CD4-positive, alpha-beta memory T cell (primary cell): ENCODE results near the gene RPGRIP1. TPM values are rescaled to one million over a fixed set of nuclear protein-coding genes. Genes with fewer than 3 reads are reported as not detected.

Experiments
- CTCF ChIA-PET: fragments of 350-600 bp; sonication (Branson Sonifier 250); formaldehyde crosslinking; loops from one replicate; lab custom pipeline; 2021; ENCODE audit warnings: inconsistent platforms; ENCODE audit not compliant: partially characterized antibody; lab: Charles Lee
- POLR2A ChIA-PET: fragments of 350-600 bp; sonication (Branson Sonifier 250); formaldehyde crosslinking; loops from one replicate; lab custom pipeline; 2021; ENCODE audit not compliant: partially characterized antibody; lab: Charles Lee
- DNase-seq, 5 donors: peaks; one replicate each; pipeline versions ENCODE4 v3.0.0 to v3.0.0-alpha.2; 2020 to 2022; ENCODE audit warnings: mixed read lengths in 1 of 5
- H3K27ac ChIP-seq: one replicate; pipeline ENCODE4 v1.7.0; 2013; ENCODE audit warnings: low read depth, low read length
- H3K27me3 ChIP-seq: 2 replicates; pipeline ENCODE4 v1.7.0; 2013; ENCODE audit warnings: mild to moderate bottlenecking, low read length, moderate library complexity; ENCODE audit not compliant: insufficient read depth
- H3K36me3 ChIP-seq: 2 replicates; pipeline ENCODE4 v1.7.0; 2013; ENCODE audit warnings: mild to moderate bottlenecking, low read length, moderate library complexity; ENCODE audit not compliant: insufficient read depth
- H3K4me1 ChIP-seq: 2 replicates; pipeline ENCODE4 v1.7.0; 2013; ENCODE audit warnings: mild to moderate bottlenecking, low read length, moderate library complexity; ENCODE audit not compliant: insufficient read depth
- H3K4me3 ChIP-seq, 2 donors: one replicate each; pipeline ENCODE4 v1.7.0; 2013; ENCODE audit warnings: low read length in 2 of 2, mild to moderate bottlenecking in 1 of 2
- H3K9me3 ChIP-seq, 2 donors: one replicate each; pipeline ENCODE4 v1.7.0; 2013; ENCODE audit warnings: low read length in 2 of 2, control low read depth in 1 of 2; ENCODE audit not compliant: control insufficient read depth in 1 of 2
- H3K27ac Mint-ChIP-seq, 7 donors: one replicate each; pipeline ENCODE4 v1.8.0; 2020 to 2021; ENCODE audit warnings: mixed read lengths in 7 of 7, mild to moderate bottlenecking in 6 of 7, inconsistent platforms in 3 of 7, moderate library complexity in 3 of 7
- H3K27me3 Mint-ChIP-seq, 2 donors: one replicate each; pipeline ENCODE4 v1.8.0; 2020 to 2021; ENCODE audit warnings: mixed read lengths in 2 of 2
- H3K36me3 Mint-ChIP-seq, 2 donors: one replicate each; pipeline ENCODE4 v1.8.0; 2020 to 2021; ENCODE audit warnings: mixed read lengths in 2 of 2, inconsistent platforms in 1 of 2, mild to moderate bottlenecking in 1 of 2
- H3K4me1 Mint-ChIP-seq, 4 donors: one replicate each; pipeline ENCODE4 v1.8.0; 2020 to 2021; ENCODE audit warnings: mixed read lengths in 4 of 4, mild to moderate bottlenecking in 1 of 4
- H3K4me3 Mint-ChIP-seq, 8 donors: one replicate each; pipeline ENCODE4 v1.8.0; 2020 to 2021; ENCODE audit warnings: mixed read lengths in 8 of 8, mild to moderate bottlenecking in 7 of 8, moderate library complexity in 6 of 8, inconsistent platforms in 3 of 8
- H3K9me3 Mint-ChIP-seq, 8 donors: one replicate each; pipeline ENCODE4 v1.8.0; 2020 to 2021; ENCODE audit warnings: mixed read lengths in 8 of 8, mild to moderate bottlenecking in 5 of 8, inconsistent platforms in 3 of 8, moderate library complexity in 1 of 8
- intact Hi-C: fragments of 100-400 bp; cut with micrococcal nuclease; formaldehyde crosslinking; loops from one replicate; pipeline ENCODE4 v1.15.1; 2023
- polyA plus RNA-seq, 2 donors: library from polyadenylated mRNA; unstranded; fragments of 300-500 nt; fragmentation: Illumina TruSeq; gene quantifications; one replicate each; pipeline ENCODE4 v1.2.3, GENCODE V29; 2021
- total RNA-seq, 2 experiments: library from RNA; stranded (reverse); gene quantifications; one replicate each; pipeline ENCODE4 v1.2.3, GENCODE V29; 2021

Gene RPGRIP1
- total and polyA plus RNA-seq, 4 experiments from 2014 or later = 0.47 TPM; not detected in 3

GRCh38 chr14:21320913-21321312 lies 41.0 kb downstream of the RPGRIP1 start:
- intact Hi-C loops = no loop called here
- H3K27me3 Mint-ChIP-seq = peaks cover 6 to 8% of the 10 kb centered on the region in 2 donors
- POLR2A ChIA-PET = no interaction called here

GRCh38 chr14:21322716-21323115 lies 42.8 kb downstream of the RPGRIP1 start:
- ChIA-PET POLR2A (no interaction called here), CTCF (interaction anchor here (0.9 kb wide), 1 partner anchor 15 kb away, joined by 3 read pairs; no protein-coding TSS in a partner anchor)
- Histone ChIP-seq H3K27ac (no peak overlapping the region), H3K36me3 (no peaks in the 10 kb centered on the region), H3K4me1 (peaks cover 9% of the 10 kb centered on the region), H3K9me3 (no peaks in the 10 kb centered on the region), H3K27me3 (no peaks in the 10 kb centered on the region), H3K4me3 (no peak overlapping the region)
- no peak overlapping the region for H3K27ac Mint-ChIP-seq
- H3K4me3 Mint-ChIP-seq = no peak overlapping the region
- H3K4me1 Mint-ChIP-seq = peaks cover 3 to 11% (median 6%) of the 10 kb centered on the region in 4 donors
- no peaks in the 10 kb centered on the region for H3K9me3 Mint-ChIP-seq
- peaks cover 2 to 10% of the 10 kb centered on the region in 2 donors for H3K27me3 Mint-ChIP-seq
- intact Hi-C loops = no loop called here
- DNase-seq = no peak
- H3K36me3 Mint-ChIP-seq = no peaks in the 10 kb centered on the region

More at GRCh38 chr14:21320913-21321312, 41.0 kb downstream of the RPGRIP1 start:
- CTCF ChIA-PET = interaction anchor here (1.5 kb wide), 1 partner anchor 13 kb away, joined by 3 read pairs; no protein-coding TSS in a partner anchor
- Mint-ChIP-seq H3K9me3 (no peaks in the 10 kb centered on the region), H3K27ac (no peak overlapping the region), H3K36me3 (no peaks in the 10 kb centered on the region), H3K4me1 (peaks cover 3 to 11% (median 6%) of the 10 kb centered on the region in 4 donors), H3K4me3 (no peak overlapping the region)
- H3K9me3 ChIP-seq = no peaks in the 10 kb centered on the region
- no peak overlapping the region for H3K27ac ChIP-seq
- H3K36me3 ChIP-seq = no peaks in the 10 kb centered on the region
- H3K4me3 ChIP-seq = no peak overlapping the region
- no peak for DNase-seq
- H3K4me1 ChIP-seq = peaks cover 9% of the 10 kb centered on the region
- no peaks in the 10 kb centered on the region for H3K27me3 ChIP-seq

- Histone ChIP-seq H3K4me3 (no peak overlapping the region), H3K27me3 (no peaks in the 10 kb centered on the region), H3K36me3 (no peaks in the 10 kb centered on the region), H3K4me1 (no peaks in the 10 kb centered on the region), H3K9me3 (no peaks in the 10 kb centered on the region), H3K27ac (no peak overlapping the region)
- peaks cover 6 to 10% of the 10 kb centered on the region in 2 donors for H3K27me3 Mint-ChIP-seq
- CTCF ChIA-PET = no interaction called here
- DNase-seq = no peak
- intact Hi-C loops = no loop called here
- no peak overlapping the region for H3K27ac Mint-ChIP-seq
- no peaks in the 10 kb centered on the region for H3K9me3 Mint-ChIP-seq
- POLR2A ChIA-PET = interaction anchor here (1.3 kb wide), 1 partner anchor 10 kb away, joined by 3 read pairs; no protein-coding TSS in a partner anchor
- H3K4me1 Mint-ChIP-seq = no peaks in the 10 kb centered on the region
- no peak overlapping the region for H3K4me3 Mint-ChIP-seq
- H3K36me3 Mint-ChIP-seq = no peaks in the 10 kb centered on the region
These were observed 47.1 kb downstream of the RPGRIP1 start for GRCh38 chr14:21326972-21327371.

Other genes starting within 250 kb of the RPGRIP1 start
- gene TPPP2, start 249.9 kb upstream of the RPGRIP1 start, total RNA-seq = not detected
- not detected for gene TPPP2, start 249.9 kb upstream of the RPGRIP1 start, polyA plus RNA-seq
- gene RNASE13, start 245.3 kb upstream of the RPGRIP1 start, total RNA-seq = not detected
- not detected for gene RNASE13, start 245.3 kb upstream of the RPGRIP1 start, polyA plus RNA-seq
- gene RNASE7, start 237.7 kb upstream of the RPGRIP1 start, total RNA-seq = not detected
- not detected for gene RNASE7, start 237.7 kb upstream of the RPGRIP1 start, polyA plus RNA-seq
- gene RNASE8, start 222.3 kb upstream of the RPGRIP1 start, total RNA-seq = not detected
- gene RNASE8, start 222.3 kb upstream of the RPGRIP1 start, polyA plus RNA-seq = not detected
- gene ARHGEF40, start 209.8 kb upstream of the RPGRIP1 start, total RNA-seq = under 1 TPM; 0.42 to 0.49 TPM
- gene ARHGEF40, start 209.8 kb upstream of the RPGRIP1 start, polyA plus RNA-seq = under 1 TPM; 0.52 to 0.66 TPM
- gene ZNF219, start 181.4 kb upstream of the RPGRIP1 start, total RNA-seq = 1 to 10 TPM; 7.6 to 8.0 TPM
- gene ZNF219, start 181.4 kb upstream of the RPGRIP1 start, polyA plus RNA-seq = 1 to 10 TPM in 1 of 2 donors, under 1 TPM in 1; 0.80 to 3.0 TPM
- gene TMEM253, start 179.0 kb upstream of the RPGRIP1 start, total RNA-seq = not detected
- gene TMEM253, start 179.0 kb upstream of the RPGRIP1 start, polyA plus RNA-seq = not detected
- not detected for gene OR5AU1, start 124.0 kb upstream of the RPGRIP1 start, total RNA-seq
- not detected for gene OR5AU1, start 124.0 kb upstream of the RPGRIP1 start, polyA plus RNA-seq
- 100 to 1,000 TPM; 538 to 539 TPM for gene HNRNPC, start 10.6 kb upstream of the RPGRIP1 start, total RNA-seq
- 1,000 to 10,000 TPM in 1 of 2 donors, 100 to 1,000 TPM in 1; 705 to 1,178 TPM for gene HNRNPC, start 10.6 kb upstream of the RPGRIP1 start, polyA plus RNA-seq
- 10 to 100 TPM; 84.5 to 87.2 TPM for gene SUPT16H, start 103.9 kb downstream of the RPGRIP1 start, total RNA-seq
- 10 to 100 TPM; 60.6 to 84.5 TPM for gene SUPT16H, start 103.9 kb downstream of the RPGRIP1 start, polyA plus RNA-seq
- 100 to 1,000 TPM; 131 to 132 TPM for gene CHD8, start 176.0 kb downstream of the RPGRIP1 start, total RNA-seq
- 10 to 100 TPM in 1 of 2 donors, 1 to 10 TPM in 1; 10.0 to 38.4 TPM for gene CHD8, start 176.0 kb downstream of the RPGRIP1 start, polyA plus RNA-seq
- 10 to 100 TPM; 29.3 to 30.4 TPM for gene RAB2B, start 196.9 kb downstream of the RPGRIP1 start, total RNA-seq
- 10 to 100 TPM in 1 of 2 donors, 1 to 10 TPM in 1; 8.3 to 14.9 TPM for gene RAB2B, start 196.9 kb downstream of the RPGRIP1 start, polyA plus RNA-seq
- gene TOX4, start 197.1 kb downstream of the RPGRIP1 start, total RNA-seq = 10 to 100 TPM; 83.6 to 86.0 TPM
- gene TOX4, start 197.1 kb downstream of the RPGRIP1 start, polyA plus RNA-seq = 10 to 100 TPM; 81.8 to 86.2 TPM
- gene METTL3, start 231.3 kb downstream of the RPGRIP1 start, total RNA-seq = 10 to 100 TPM; 93.4 to 98.9 TPM
- 10 to 100 TPM; 20.1 to 27.7 TPM for gene METTL3, start 231.3 kb downstream of the RPGRIP1 start, polyA plus RNA-seq
- gene SALL2, start 246.3 kb downstream of the RPGRIP1 start, total RNA-seq = 1 to 10 TPM; 6.5 to 6.6 TPM
- gene SALL2, start 246.3 kb downstream of the RPGRIP1 start, polyA plus RNA-seq = 1 to 10 TPM in 1 of 2 donors, under 1 TPM in 1; 0.42 to 2.7 TPM